Measurements from ENCODE around the gene AP3S2. TPM values are rescaled to one million over a fixed set of nuclear protein-coding genes. Genes with fewer than 3 reads are reported as not detected.

The AP3S2 gene
- polyA plus RNA-seq, 1 experiment, result 23.5 TPM

DNA sequence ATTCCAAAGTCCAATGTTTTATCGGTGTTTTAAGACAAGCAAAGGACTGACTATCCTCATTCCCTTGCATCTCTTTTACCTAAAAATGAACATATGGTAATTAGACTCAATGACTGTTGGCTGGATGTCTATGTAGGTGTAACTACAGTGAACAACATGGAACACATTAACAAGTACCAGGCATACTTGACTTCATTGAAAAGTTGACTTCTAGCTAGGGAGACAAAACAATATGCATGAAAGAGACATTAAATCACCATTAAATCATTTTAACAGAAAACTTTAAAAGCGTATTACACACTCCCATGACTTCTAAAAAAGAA, 44.9 kb downstream of the AP3S2 start:
- Histone ChIP-seq H3K36me3 (ENCODE audit: control insufficient read depth, insufficient read depth, low read length) (no peaks in the 10 kb centered on the region), H3K27me3 (ENCODE audit: control insufficient read depth, insufficient read depth, low read length) (no peaks in the 10 kb centered on the region), H3K4me3 (ENCODE audit: low read depth, low read length) (no peak overlapping the region)
- TF ChIP-seq, protein P1, sequence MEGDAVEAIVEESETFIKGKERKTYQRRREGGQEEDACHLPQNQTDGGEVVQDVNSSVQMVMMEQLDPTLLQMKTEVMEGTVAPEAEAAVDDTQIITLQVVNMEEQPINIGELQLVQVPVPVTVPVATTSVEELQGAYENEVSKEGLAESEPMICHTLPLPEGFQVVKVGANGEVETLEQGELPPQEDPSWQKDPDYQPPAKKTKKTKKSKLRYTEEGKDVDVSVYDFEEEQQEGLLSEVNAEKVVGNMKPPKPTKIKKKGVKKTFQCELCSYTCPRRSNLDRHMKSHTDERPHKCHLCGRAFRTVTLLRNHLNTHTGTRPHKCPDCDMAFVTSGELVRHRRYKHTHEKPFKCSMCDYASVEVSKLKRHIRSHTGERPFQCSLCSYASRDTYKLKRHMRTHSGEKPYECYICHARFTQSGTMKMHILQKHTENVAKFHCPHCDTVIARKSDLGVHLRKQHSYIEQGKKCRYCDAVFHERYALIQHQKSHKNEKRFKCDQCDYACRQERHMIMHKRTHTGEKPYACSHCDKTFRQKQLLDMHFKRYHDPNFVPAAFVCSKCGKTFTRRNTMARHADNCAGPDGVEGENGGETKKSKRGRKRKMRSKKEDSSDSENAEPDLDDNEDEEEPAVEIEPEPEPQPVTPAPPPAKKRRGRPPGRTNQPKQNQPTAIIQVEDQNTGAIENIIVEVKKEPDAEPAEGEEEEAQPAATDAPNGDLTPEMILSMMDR (IDR thresholded peaks at IDR 0.05; ENCODE audit: insufficient read depth, low read depth, low read length), result no peak
- DNase-seq (ENCODE audit: low read depth), result no peak
- ChIA-PET POLR2A (no interaction called here), CTCF (interaction anchor here (0.8 to 1.5 kb wide), 3 partner anchors 8 to 88 kb away, joined by 3 to 6 read pairs (median 4); no protein-coding TSS in a partner anchor)

DNA sequence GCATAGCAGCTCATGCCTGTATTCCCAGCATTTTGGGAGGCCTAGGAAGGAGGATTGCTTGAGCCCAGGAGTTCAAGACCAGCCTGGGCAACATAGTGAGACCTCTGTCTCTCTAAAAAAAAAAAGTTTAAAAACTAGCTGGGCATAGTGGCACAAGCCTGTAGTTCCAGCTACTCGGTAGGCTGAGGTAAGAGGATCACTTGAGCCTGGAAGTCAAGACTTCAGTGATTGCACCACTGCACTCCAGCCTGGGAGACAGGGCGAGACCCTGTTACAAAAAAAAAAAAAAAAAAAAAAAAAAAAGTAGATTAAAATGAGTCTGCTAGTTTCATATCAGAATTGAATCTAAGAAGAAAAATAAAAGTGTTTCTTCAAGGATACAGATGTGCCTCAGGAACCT, 46.7 kb downstream of the AP3S2 start:
- TF ChIP-seq, protein P1 (IDR thresholded peaks at IDR 0.05; ENCODE audit: insufficient read depth, low read depth, low read length), result no peak
- Histone ChIP-seq H3K36me3 (ENCODE audit: control insufficient read depth, insufficient read depth, low read length) (no peaks in the 10 kb centered on the region; the same call in 1 of the 2 replicates), H3K4me3 (ENCODE audit: low read depth, low read length) (no peak overlapping the region), H3K27me3 (ENCODE audit: control insufficient read depth, insufficient read depth, low read length) (no peaks in the 10 kb centered on the region)
- POLR2A ChIA-PET, result interaction anchor here (0.6 kb wide), 1 partner anchor 95 kb away, joined by 7 read pairs; no protein-coding TSS in a partner anchor
- CTCF ChIA-PET, result interaction anchor here (1.3 to 1.7 kb wide), 3 partner anchors 11 to 86 kb away, joined by 3 to 5 read pairs (median 4); no protein-coding TSS in a partner anchor
- DNase-seq (ENCODE audit: low read depth), result no peak

DNA sequence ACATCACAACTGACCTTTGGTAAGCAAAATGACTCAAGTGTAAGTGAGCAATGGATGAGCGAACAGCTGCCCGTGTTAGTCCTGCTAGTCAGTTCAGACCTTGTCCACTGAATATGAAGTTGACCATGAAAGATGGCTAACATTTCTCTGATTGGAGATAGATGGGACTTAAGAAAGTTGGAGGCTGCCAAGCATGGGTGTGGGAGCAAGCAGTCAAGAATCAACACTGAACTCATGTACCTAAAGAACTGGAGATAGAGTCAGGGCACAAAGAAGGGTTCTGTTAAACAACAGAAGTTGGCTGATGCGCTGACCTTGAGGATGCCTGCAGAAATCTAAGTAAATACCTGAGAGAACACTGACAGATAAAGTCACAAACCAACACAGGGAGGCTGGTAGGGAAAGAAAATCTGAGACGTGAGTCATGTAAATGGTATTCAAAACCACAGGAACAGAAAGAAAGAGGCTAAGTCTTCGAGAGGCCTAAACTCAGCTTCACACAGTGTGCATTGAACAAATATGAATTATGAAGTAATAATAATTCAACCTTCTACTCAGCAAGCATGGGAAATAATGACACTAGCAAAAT, 48.4 kb downstream of the AP3S2 start:
- no peaks in the 10 kb centered on the region; the same call in 1 of the 2 replicates for H3K36me3 ChIP-seq (ENCODE audit: control insufficient read depth, insufficient read depth, low read length)
- TF ChIP-seq, protein P1 (IDR thresholded peaks at IDR 0.05; ENCODE audit: insufficient read depth, low read depth, low read length), result no peak
- no peaks in the 10 kb centered on the region for H3K27me3 ChIP-seq (ENCODE audit: control insufficient read depth, insufficient read depth, low read length)
- no peak for DNase-seq (ENCODE audit: low read depth)
- CTCF ChIA-PET, result interaction anchor here (1.0 to 1.6 kb wide), 5 partner anchors 8 to 42 kb away, joined by 3 to 6 read pairs (median 4); no protein-coding TSS in a partner anchor
- POLR2A ChIA-PET, result no interaction called here
- no peak overlapping the region for H3K4me3 ChIP-seq (ENCODE audit: low read depth, low read length)

DNA sequence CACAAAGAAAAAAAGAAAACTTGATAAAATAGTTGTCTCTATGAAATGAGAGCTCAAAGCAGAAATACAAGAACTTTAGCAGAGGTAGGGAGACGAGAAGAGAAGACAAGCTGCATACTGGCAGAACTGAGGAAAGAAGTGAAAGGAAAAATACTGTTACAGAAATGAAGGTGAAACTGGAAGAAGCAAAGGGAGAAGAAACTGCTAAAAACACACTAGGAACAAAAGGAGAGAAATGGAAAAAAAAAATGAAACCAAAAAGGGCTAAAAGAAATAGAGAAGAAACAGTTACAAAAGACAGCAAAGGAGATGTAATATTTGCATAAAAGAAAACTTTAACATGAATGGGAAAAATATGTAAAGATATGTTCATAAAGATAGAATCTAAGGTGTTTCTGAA, 51.8 kb downstream of the AP3S2 start:
- H3K4me3 ChIP-seq (ENCODE audit: low read depth, low read length), result no peak overlapping the region
- POLR2A ChIA-PET, result no interaction called here
- H3K27me3 ChIP-seq (ENCODE audit: control insufficient read depth, insufficient read depth, low read length), result no peaks in the 10 kb centered on the region
- DNase-seq (ENCODE audit: low read depth), result no peak
- no peaks in the 10 kb centered on the region; the same call in 1 of the 2 replicates for H3K36me3 ChIP-seq (ENCODE audit: control insufficient read depth, insufficient read depth, low read length)
- TF ChIP-seq, protein P1 (IDR thresholded peaks at IDR 0.05; ENCODE audit: insufficient read depth, low read depth, low read length), result no peak
- CTCF ChIA-PET, result interaction anchor here (0.8 to 1.5 kb wide), 3 partner anchors 30 to 81 kb away, joined by 3 read pairs; no protein-coding TSS in a partner anchor

DNA sequence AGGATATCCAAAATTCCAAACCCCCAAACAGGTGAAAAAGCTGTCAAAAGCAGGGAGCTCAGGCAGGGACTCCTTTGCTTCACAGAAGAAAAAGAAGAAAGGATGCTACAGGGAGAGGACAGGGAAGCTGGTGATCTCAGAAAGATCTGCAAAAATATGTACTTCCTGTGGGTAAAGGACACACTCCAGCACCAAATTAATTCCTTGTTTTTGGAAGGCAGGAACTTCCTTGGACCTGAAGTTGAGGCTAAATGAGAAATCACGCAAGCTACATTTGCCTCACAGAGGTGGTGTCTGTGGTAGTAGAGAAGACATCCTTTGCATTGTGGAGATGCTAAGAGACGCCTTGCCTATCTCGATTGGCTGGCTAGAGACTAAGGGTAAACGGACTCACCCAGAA, 52.5 kb downstream of the AP3S2 start:
- Histone ChIP-seq H3K4me3 (ENCODE audit: low read depth, low read length) (no peak overlapping the region), H3K27me3 (ENCODE audit: control insufficient read depth, insufficient read depth, low read length) (no peaks in the 10 kb centered on the region), H3K36me3 (ENCODE audit: control insufficient read depth, insufficient read depth, low read length) (no peaks in the 10 kb centered on the region; the same call in 1 of the 2 replicates)
- no peak for DNase-seq (ENCODE audit: low read depth)
- TF ChIP-seq, protein P1 (IDR thresholded peaks at IDR 0.05; ENCODE audit: insufficient read depth, low read depth, low read length), result no peak
- ChIA-PET CTCF (interaction anchor here (0.8 to 1.5 kb wide), 4 partner anchors 29 to 80 kb away, joined by 3 to 5 read pairs (median 3); no protein-coding TSS in a partner anchor), POLR2A (no interaction called here)

Data from BJ (cell line).